Body of pancreas (tissue), 4 donors: ENCODE results near the gene TVP23A. TPM values are rescaled to one million over a fixed set of nuclear protein-coding genes. Genes with fewer than 3 reads are reported as not detected.
A peak's percentile ranks its signal among the peaks of the same experiment; 100 is the strongest.

Experiments used
- ATAC-seq: fragments of 150-250 bp; one replicate; pipeline ENCODE4 v1.9.1; 2016
- DNase-seq, 4 donors: peaks; one replicate each; pipeline ENCODE4 v3.0.0-alpha.2; 2019
- H3K27ac ChIP-seq, 4 donors: fragments of 200-600 bp; sonication (generic); 1 replicate in 3 of 4; 2 replicates in 1 of 4; pipeline versions ENCODE4 v1.5.1 to v1.6.1; 2016 to 2019; ENCODE audit warnings: mild to moderate bottlenecking in 1 of 4, mixed read lengths in 1 of 4, moderate library complexity in 1 of 4
- H3K27me3 ChIP-seq, 2 donors: fragments of 200-600 bp; sonication (generic); one replicate each; pipeline ENCODE4 v1.6.0; 2016; ENCODE audit warnings: mild to moderate bottlenecking in 1 of 2
- H3K36me3 ChIP-seq, 2 donors: fragments of 200-600 bp; sonication (generic); replicated peaks in 1 of 2; 2 replicates each; pipeline ENCODE4 v1.5.1; 2016; ENCODE audit warnings: low read depth in 2 of 2; ENCODE audit not compliant: insufficient read depth in 1 of 2
- H3K4me1 ChIP-seq: fragments of 200-600 bp; sonication (generic); one replicate; pipeline ENCODE4 v1.6.0; 2016
- H3K4me3 ChIP-seq, 2 donors: fragments of 200-600 bp; sonication (generic); 1 replicate in 1 of 2; 2 replicates in 1 of 2; pipeline ENCODE4 v1.5.1; 2016 to 2019
- H3K9me3 ChIP-seq, 3 donors: fragments of 200-600 bp; sonication (generic); 1 replicate in 2 of 3; 2 replicates in 1 of 3; pipeline ENCODE4 v1.5.1; 2016
- POLR2A ChIP-seq, 3 donors: fragments of 450-650 bp; IDR thresholded peaks; one replicate each; pipeline ENCODE4 v1.6.1; 2016; ENCODE audit warnings: antibody characterized with exemption in 3 of 3, mild to moderate bottlenecking in 2 of 3
- WGBS, 2 donors: methylation state at CpG; one replicate each; pipeline ENCODE4 v1.1.5; 2017; 5-methylcytosine and 5-hydroxymethylcytosine counted together
- intact Hi-C: fragments of 100-400 bp; cut with DNase I; formaldehyde crosslinking; loops from one replicate; pipeline ENCODE4 v1.15.1; 2023
- total RNA-seq, 2 donors: library from RNA; depleted of rRNA; stranded (reverse); fragments of >200 nt; gene quantifications; one replicate each; pipeline ENCODE4 v1.1.0, GENCODE V29; 2016
- TF ChIP-seq, protein P1 (sequence below), 7 experiments: fragments of 450-650 bp in 4 of 7; fragments of 200-600 bp in 3 of 7; sonication (generic) in 3 of 7; IDR thresholded peaks; one replicate each; pipeline ENCODE4 v1.5.1; 2016 to 2019; ENCODE audit warnings: antibody characterized with exemption in 7 of 7

Gene TVP23A
- total RNA-seq, 2 donors from 2014 or later: not detected

GRCh38 chr16:10740000-10740844 lies 78.4 kb downstream of the TVP23A start:
- 58 to 63% methylated on average over 9 to 10 of the region's 10 CpGs for WGBS, 2 donors
- TF ChIP-seq POLR2A (IDR thresholded peaks at IDR 0.05): no peak
- TF ChIP-seq, protein P1, sequence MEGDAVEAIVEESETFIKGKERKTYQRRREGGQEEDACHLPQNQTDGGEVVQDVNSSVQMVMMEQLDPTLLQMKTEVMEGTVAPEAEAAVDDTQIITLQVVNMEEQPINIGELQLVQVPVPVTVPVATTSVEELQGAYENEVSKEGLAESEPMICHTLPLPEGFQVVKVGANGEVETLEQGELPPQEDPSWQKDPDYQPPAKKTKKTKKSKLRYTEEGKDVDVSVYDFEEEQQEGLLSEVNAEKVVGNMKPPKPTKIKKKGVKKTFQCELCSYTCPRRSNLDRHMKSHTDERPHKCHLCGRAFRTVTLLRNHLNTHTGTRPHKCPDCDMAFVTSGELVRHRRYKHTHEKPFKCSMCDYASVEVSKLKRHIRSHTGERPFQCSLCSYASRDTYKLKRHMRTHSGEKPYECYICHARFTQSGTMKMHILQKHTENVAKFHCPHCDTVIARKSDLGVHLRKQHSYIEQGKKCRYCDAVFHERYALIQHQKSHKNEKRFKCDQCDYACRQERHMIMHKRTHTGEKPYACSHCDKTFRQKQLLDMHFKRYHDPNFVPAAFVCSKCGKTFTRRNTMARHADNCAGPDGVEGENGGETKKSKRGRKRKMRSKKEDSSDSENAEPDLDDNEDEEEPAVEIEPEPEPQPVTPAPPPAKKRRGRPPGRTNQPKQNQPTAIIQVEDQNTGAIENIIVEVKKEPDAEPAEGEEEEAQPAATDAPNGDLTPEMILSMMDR (IDR thresholded peaks at IDR 0.05): no peak
- Histone ChIP-seq H3K9me3 (no peaks in the 10 kb centered on the region), H3K4me3 (no peak overlapping the region), H3K27ac (peak overlapping the region; percentile 26 to 60 (median 44)), H3K27me3 (no peaks in the 10 kb centered on the region), H3K36me3 (no peaks in the 10 kb centered on the region), H3K4me1 (peaks cover 55% of the 10 kb centered on the region)
- intact Hi-C loops: no loop called here
- DNase-seq (peak in 3 of 4 donors; percentile 45 to 67 (median 67)), ATAC-seq (no peak)

- H3K27ac ChIP-seq: peak overlapping the region in 3 of 4 donors; percentile 23 to 73 (median 56)
- TF ChIP-seq, protein P1 (IDR thresholded peaks at IDR 0.05): no peak
- no peak for TF ChIP-seq POLR2A (IDR thresholded peaks at IDR 0.05)
- DNase-seq (peak; percentile 29 to 72 (median 52)), ATAC-seq (peak; percentile 31)
- H3K36me3 ChIP-seq: no peaks in the 10 kb centered on the region
- H3K9me3 ChIP-seq: no peaks in the 10 kb centered on the region
- WGBS, 2 donors: 61% methylated on average over 12 of the region's 12 CpGs
- no peak overlapping the region for H3K4me3 ChIP-seq
- H3K4me1 ChIP-seq: peaks cover 44% of the 10 kb centered on the region
- H3K27me3 ChIP-seq: no peaks in the 10 kb centered on the region
- intact Hi-C loops: no loop called here
These were observed 80.1 kb downstream of the TVP23A start for GRCh38 chr16:10738231-10739077.

DNA sequence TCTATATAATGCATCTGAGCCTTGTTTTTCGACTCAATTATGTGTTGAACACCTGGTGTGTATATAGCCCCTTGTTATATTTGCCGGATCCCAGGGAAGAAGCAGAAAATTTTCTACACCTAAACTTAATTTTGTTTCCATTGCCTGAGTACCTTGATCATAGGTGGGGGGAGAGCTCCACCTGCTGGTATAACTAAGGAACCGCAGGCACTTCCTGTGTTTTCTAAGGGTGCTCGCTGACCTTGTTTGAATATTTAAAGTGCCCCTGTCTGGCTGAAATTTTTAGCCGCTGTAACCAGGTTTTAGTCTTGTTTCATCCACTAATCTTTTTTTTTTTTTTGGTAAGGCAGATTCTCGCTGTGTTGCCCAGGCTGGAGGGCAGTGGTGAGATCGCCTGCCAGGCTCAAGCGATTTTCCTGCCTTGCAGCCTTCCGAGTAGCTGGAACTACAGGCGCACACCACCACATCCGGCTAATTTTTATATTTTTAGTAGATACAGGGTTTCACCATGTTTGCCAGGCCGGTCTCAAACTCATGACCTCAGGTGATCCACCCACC lies 81.4 kb downstream of the TVP23A start:
- 23% methylated on average over 12 of the region's 12 CpGs for WGBS, 2 donors
- DNase-seq: peak; percentile 71 to 78 (median 76)
- intact Hi-C loops: no loop called here
- no peak for TF ChIP-seq POLR2A (IDR thresholded peaks at IDR 0.05)
- TF ChIP-seq, protein P1 (IDR thresholded peaks at IDR 0.05): peak; percentile 51 to 98 (median 96)
- Histone ChIP-seq H3K9me3 (no peaks in the 10 kb centered on the region), H3K27me3 (no peaks in the 10 kb centered on the region), H3K36me3 (no peaks in the 10 kb centered on the region), H3K4me3 (no peak overlapping the region), H3K4me1 (peaks cover 33% of the 10 kb centered on the region), H3K27ac (peak overlapping the region in 3 of 4 donors; percentile 59 to 73 (median 59))
- ATAC-seq: peak; percentile 87

GRCh38 chr16:10731790-10732189 lies 86.8 kb downstream of the TVP23A start:
- no peak for ATAC-seq
- WGBS, 2 donors: 47 to 54% methylated on average over 7 of the region's 7 CpGs
- no peaks in the 10 kb centered on the region for H3K9me3 ChIP-seq

More at GRCh38 chr16:10731790-10732189, 86.8 kb downstream of the TVP23A start:
- no peaks in the 10 kb centered on the region for H3K4me1 ChIP-seq
- no peaks in the 10 kb centered on the region for H3K27me3 ChIP-seq
- H3K36me3 ChIP-seq: no peaks in the 10 kb centered on the region
- intact Hi-C loops: loop anchor here (5.0 kb wide), 1 partner anchor 214 kb away; no protein-coding TSS in a partner anchor
- no peak for DNase-seq
- no peak overlapping the region for H3K27ac ChIP-seq
- TF ChIP-seq, protein P1 (IDR thresholded peaks at IDR 0.05): no peak
- no peak for TF ChIP-seq POLR2A (IDR thresholded peaks at IDR 0.05)
- H3K4me3 ChIP-seq: no peak overlapping the region
